Right atrium auricular region (tissue), 2 donors: ENCODE data around the gene DYNLT2. TPM values are rescaled to one million over a fixed set of nuclear protein-coding genes. Genes with fewer than 3 reads are reported as not detected.

Experiments used
- DNase-seq: peaks from one replicate; pipeline ENCODE4 v3.0.0-alpha.2; 2019; ENCODE audit warnings: low spot score
- H3K27ac ChIP-seq, 2 donors: fragments of 200-600 bp; sonication (generic); 1 replicate in 1 of 2; 2 replicates in 1 of 2; pipeline ENCODE4 v1.5.1; 2016 to 2019
- H3K27me3 ChIP-seq, 2 donors: fragments of 200-600 bp; sonication (generic); one replicate each; pipeline versions ENCODE4 v1.5.1 to v1.6.0; 2017 to 2019
- H3K36me3 ChIP-seq: fragments of 200-600 bp; sonication (generic); one replicate; pipeline ENCODE4 v1.5.1; 2016
- H3K4me1 ChIP-seq, 2 donors: fragments of 200-600 bp; sonication (generic); one replicate each; pipeline versions ENCODE4 v1.5.1 to v1.6.0; 2017 to 2019
- H3K4me3 ChIP-seq, 2 donors: fragments of 200-600 bp; sonication (generic); 1 replicate in 1 of 2; 2 replicates in 1 of 2; pipeline ENCODE4 v1.5.1; 2017 to 2019; ENCODE audit warnings: mild to moderate bottlenecking in 1 of 2, moderate library complexity in 1 of 2
- H3K9me3 ChIP-seq, 2 donors: fragments of 200-600 bp; sonication (generic); one replicate each; pipeline ENCODE4 v1.5.1; 2019
- total RNA-seq, 2 donors: library from RNA; depleted of rRNA; stranded (reverse); fragments of >200 nt; gene quantifications; one replicate each; pipeline ENCODE4 v1.1.0, GENCODE V29; 2016
- TF ChIP-seq, protein P1 (sequence below), 2 donors: fragments of 200-600 bp; sonication (generic); IDR thresholded peaks; one replicate each; pipeline ENCODE4 v1.5.1; 2019; ENCODE audit warnings: antibody characterized with exemption in 2 of 2

The DYNLT2 gene
- total RNA-seq, 2 donors from 2014 or later, result 0.20 to 0.33 TPM

DNA sequence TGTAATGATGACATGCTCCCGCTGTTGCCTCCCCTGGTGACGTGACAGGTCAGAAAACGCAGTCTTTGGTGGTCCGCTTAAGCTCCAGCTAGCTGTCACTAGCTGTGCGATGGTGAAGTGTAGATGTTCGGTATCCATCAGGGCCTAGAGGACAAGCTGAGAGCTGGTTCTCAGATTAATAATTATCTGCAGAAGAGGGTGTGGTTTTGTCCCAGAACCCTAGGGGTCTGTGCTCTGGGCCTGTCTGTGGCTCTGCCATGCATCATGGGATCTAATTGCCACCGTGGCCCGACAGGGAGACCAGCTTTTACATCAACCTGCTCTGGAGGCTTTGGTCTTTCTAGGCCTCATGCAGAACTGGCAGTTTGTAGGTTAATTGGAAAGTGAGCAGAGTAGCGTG, 34.2 kb upstream of the DYNLT2 start:
- H3K27me3 ChIP-seq, result no peaks in the 10 kb centered on the region
- H3K36me3 ChIP-seq, result peaks cover 4% of the 10 kb centered on the region
- H3K4me1 ChIP-seq, result peaks cover 0 to 9% of the 10 kb centered on the region in 2 donors
- H3K9me3 ChIP-seq, result no peaks in the 10 kb centered on the region
- TF ChIP-seq, protein P1, sequence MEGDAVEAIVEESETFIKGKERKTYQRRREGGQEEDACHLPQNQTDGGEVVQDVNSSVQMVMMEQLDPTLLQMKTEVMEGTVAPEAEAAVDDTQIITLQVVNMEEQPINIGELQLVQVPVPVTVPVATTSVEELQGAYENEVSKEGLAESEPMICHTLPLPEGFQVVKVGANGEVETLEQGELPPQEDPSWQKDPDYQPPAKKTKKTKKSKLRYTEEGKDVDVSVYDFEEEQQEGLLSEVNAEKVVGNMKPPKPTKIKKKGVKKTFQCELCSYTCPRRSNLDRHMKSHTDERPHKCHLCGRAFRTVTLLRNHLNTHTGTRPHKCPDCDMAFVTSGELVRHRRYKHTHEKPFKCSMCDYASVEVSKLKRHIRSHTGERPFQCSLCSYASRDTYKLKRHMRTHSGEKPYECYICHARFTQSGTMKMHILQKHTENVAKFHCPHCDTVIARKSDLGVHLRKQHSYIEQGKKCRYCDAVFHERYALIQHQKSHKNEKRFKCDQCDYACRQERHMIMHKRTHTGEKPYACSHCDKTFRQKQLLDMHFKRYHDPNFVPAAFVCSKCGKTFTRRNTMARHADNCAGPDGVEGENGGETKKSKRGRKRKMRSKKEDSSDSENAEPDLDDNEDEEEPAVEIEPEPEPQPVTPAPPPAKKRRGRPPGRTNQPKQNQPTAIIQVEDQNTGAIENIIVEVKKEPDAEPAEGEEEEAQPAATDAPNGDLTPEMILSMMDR (IDR thresholded peaks at IDR 0.05), result no peak
- H3K27ac ChIP-seq, result no peak overlapping the region
- no peak overlapping the region for H3K4me3 ChIP-seq
- no peak for DNase-seq

DNA sequence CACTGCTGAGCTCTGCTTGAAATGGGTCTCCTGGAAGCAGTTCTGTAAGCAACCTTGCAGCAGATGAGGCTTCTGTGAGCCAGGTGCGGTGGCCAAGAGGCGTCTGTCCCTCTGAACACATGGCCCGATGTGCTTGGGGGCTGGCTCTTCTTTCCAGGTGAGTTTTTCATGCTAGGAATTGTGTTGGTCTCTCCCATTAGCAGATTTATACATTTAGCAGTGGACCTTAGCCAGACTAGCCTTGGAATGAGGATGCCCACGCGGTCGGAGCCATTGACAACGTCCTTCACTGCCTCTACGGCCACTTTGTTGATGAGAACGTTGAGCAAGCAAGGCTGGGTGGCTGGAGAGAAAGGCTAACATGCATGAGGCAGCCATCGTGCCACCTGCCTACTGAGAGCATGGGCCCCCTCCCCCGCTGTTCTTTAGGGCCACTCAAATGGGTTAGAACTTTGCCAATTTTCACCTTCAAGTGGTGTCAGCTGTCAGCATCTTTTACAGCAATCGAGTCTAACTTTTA, 33.5 kb upstream of the DYNLT2 start:
- Histone ChIP-seq H3K4me3 (no peak overlapping the region), H3K4me1 (peaks cover 0 to 2% of the 10 kb centered on the region in 2 donors), H3K36me3 (peaks cover 7% of the 10 kb centered on the region), H3K9me3 (no peaks in the 10 kb centered on the region), H3K27ac (no peak overlapping the region), H3K27me3 (no peaks in the 10 kb centered on the region)
- DNase-seq, result no peak
- TF ChIP-seq, protein P1 (IDR thresholded peaks at IDR 0.05), result no peak

DNA sequence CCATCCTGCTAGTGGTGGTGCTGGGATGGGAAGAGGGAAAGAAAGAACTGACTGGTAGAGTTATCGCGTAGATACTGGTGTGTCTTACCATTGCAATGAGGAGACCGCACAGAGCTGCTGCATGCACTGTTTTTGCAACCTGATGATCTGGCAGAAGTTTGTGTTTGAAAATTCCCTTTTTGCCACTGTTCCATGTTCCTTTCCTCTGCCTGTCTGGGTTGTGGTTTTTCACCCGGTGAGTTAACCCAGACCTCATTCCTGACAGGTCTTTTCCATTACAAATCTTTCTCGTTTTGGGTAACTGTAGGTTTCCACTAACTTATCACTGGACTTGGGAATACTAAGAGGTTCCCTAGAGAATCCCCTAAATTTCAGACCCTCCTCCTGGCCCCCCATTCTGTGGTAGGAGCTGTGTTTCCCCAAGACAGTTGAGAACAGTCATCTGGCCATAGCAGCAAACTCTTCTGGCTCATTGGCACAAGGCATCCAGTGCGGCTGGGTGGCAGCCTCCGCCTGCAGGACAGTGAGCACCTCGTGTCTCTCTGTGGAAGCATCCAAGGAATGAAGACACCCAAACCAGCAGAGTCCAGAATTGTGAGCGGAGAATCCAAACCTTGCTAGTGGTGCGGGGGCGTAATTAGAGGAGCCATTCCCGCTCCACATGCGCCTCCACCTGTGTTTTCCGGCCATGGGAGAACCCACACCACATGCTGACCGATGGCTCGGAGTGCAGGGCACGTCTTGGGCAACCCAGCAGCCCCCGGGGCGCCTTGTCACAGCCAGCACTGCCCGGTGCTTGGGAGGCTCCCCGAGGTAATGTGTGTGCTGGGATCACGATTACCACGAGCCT, 32.8 kb upstream of the DYNLT2 start:
- peaks cover 7% of the 10 kb centered on the region for H3K36me3 ChIP-seq
- no peaks in the 10 kb centered on the region for H3K4me1 ChIP-seq
- DNase-seq, result no peak
- no peaks in the 10 kb centered on the region for H3K9me3 ChIP-seq
- no peaks in the 10 kb centered on the region for H3K27me3 ChIP-seq
- no peak overlapping the region for H3K27ac ChIP-seq
- H3K4me3 ChIP-seq, result no peak overlapping the region
- TF ChIP-seq, protein P1 (IDR thresholded peaks at IDR 0.05), result no peak

DNA sequence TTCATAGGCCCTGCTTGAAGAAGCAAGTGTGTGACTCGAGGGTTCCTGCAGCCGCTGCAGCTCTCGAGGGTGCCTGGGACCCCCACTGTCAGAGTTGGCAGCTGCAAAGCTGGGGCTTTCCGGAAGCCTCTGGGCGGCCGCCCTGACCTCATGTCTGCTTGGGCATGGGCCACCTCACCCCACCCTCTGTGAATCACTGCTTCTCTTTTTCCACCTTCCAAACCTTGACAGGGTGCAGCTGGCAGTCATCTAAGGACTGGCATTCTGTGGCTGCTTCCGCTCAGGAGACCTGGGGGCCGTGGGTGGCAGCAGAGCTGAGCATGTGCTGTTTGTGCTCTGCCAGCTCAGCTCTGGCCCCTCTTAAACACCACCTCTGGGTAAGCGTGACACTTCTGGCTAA, 32.0 kb upstream of the DYNLT2 start:
- Histone ChIP-seq H3K4me3 (no peak overlapping the region), H3K36me3 (peaks cover 11% of the 10 kb centered on the region), H3K4me1 (no peaks in the 10 kb centered on the region), H3K27ac (no peak overlapping the region), H3K27me3 (no peaks in the 10 kb centered on the region), H3K9me3 (no peaks in the 10 kb centered on the region)
- TF ChIP-seq, protein P1 (IDR thresholded peaks at IDR 0.05), result no peak
- DNase-seq, result no peak

DNA sequence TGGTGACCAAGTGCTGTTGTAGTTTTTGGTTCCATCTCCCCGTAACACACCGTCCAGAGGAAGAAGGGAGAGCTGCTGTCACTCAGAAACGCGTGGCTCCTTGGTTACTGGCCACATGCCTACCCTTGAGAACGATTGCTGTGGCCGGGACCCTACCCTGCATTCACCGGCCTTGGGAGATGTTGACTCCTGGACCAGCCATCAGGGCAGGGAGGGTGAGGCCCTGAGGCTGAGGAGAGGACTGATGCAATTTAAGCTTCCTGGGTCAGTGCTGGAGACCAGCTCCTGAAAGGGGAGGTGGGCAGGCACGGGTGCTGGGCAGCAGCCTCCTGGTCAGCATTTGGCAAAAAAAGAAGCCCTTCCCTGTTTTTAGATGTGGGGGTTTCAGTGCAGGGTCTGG, 31.6 kb upstream of the DYNLT2 start:
- H3K27me3 ChIP-seq, result no peaks in the 10 kb centered on the region
- TF ChIP-seq, protein P1 (IDR thresholded peaks at IDR 0.05), result no peak
- H3K27ac ChIP-seq, result no peak overlapping the region
- no peak overlapping the region for H3K4me3 ChIP-seq
- peaks cover 11% of the 10 kb centered on the region for H3K36me3 ChIP-seq
- no peaks in the 10 kb centered on the region for H3K4me1 ChIP-seq
- DNase-seq, result no peak
- H3K9me3 ChIP-seq, result no peaks in the 10 kb centered on the region
